Activated CD8-positive, alpha-beta T cell treated with anti-CD3 and anti-CD28 coated beads for 36 hours (primary cell): ENCODE data around the gene C19orf44. TPM values are rescaled to one million over a fixed set of nuclear protein-coding genes. Genes with fewer than 3 reads are reported as not detected.
"Not testable (repeated sequence)": the region's sequence is repeated elsewhere in the genome, so short reads cannot be mapped to it uniquely, and the experiment has no call there.

Experiments used
- ATAC-seq: fragments of 200-7000 bp; cut with Tn5 transposase; one replicate; pipeline ENCODE4 v1.10.0; 2021; ENCODE audit warnings: mild to moderate bottlenecking, moderate library complexity
- CTCF ChIA-PET: fragments of 350-600 bp; sonication (Branson Sonifier 250); formaldehyde crosslinking; loops from one replicate; lab custom pipeline; 2021; ENCODE audit warnings: antibody characterized with exemption; lab: Charles Lee
- POLR2A ChIA-PET: fragments of 350-600 bp; sonication (Branson Sonifier 250); formaldehyde crosslinking; loops from one replicate; lab custom pipeline; 2021; ENCODE audit warnings: antibody characterized with exemption; lab: Charles Lee
- DNase-seq: peaks from one replicate; pipeline ENCODE4 v3.0.0-alpha.2; 2020
- H3K27ac Mint-ChIP-seq: one replicate; pipeline ENCODE4 v1.8.0; 2021; ENCODE audit warnings: mild to moderate bottlenecking, mixed read lengths
- H3K27me3 Mint-ChIP-seq: one replicate; pipeline ENCODE4 v1.8.0; 2021; ENCODE audit warnings: mixed read lengths
- H3K36me3 Mint-ChIP-seq: one replicate; pipeline ENCODE4 v1.8.0; 2021; ENCODE audit warnings: low read depth, mixed read lengths
- H3K4me1 Mint-ChIP-seq: one replicate; pipeline ENCODE4 v1.8.0; 2021; ENCODE audit warnings: low read depth, mixed read lengths
- H3K4me3 Mint-ChIP-seq: one replicate; pipeline ENCODE4 v1.8.0; 2021; ENCODE audit warnings: mild to moderate bottlenecking, moderate library complexity, mixed read lengths
- H3K9me3 Mint-ChIP-seq: one replicate; pipeline ENCODE4 v1.8.0; 2021; ENCODE audit warnings: mixed read lengths
- intact Hi-C: fragments of 100-400 bp; cut with micrococcal nuclease; formaldehyde crosslinking; loops from one replicate; pipeline ENCODE4 v1.10.0; 2022
- total RNA-seq, 2 experiments: library from RNA; stranded (reverse); gene quantifications; one replicate each; pipeline ENCODE4 v1.2.3, GENCODE V29; 2021
- TF ChIP-seq, protein P1 (sequence below): fragments of 200-600 bp; IDR thresholded peaks from one replicate; pipeline ENCODE4 v1.8.0; 2022; ENCODE audit warnings: antibody characterized with exemption, mild to moderate bottlenecking

The C19orf44 gene
- total RNA-seq, 2 experiments from 2014 or later: 1.9 to 2.3 TPM

GRCh38 chr19:16496613-16496983 is 404 bp downstream of the C19orf44 start:
- H3K27ac Mint-ChIP-seq: peak overlapping the region; percentile 69
- H3K9me3 Mint-ChIP-seq: no peaks in the 10 kb centered on the region
- ATAC-seq (no peak), DNase-seq (no peak)
- TF ChIP-seq, protein P1, sequence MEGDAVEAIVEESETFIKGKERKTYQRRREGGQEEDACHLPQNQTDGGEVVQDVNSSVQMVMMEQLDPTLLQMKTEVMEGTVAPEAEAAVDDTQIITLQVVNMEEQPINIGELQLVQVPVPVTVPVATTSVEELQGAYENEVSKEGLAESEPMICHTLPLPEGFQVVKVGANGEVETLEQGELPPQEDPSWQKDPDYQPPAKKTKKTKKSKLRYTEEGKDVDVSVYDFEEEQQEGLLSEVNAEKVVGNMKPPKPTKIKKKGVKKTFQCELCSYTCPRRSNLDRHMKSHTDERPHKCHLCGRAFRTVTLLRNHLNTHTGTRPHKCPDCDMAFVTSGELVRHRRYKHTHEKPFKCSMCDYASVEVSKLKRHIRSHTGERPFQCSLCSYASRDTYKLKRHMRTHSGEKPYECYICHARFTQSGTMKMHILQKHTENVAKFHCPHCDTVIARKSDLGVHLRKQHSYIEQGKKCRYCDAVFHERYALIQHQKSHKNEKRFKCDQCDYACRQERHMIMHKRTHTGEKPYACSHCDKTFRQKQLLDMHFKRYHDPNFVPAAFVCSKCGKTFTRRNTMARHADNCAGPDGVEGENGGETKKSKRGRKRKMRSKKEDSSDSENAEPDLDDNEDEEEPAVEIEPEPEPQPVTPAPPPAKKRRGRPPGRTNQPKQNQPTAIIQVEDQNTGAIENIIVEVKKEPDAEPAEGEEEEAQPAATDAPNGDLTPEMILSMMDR: no peak
- ChIA-PET POLR2A (interaction anchor here (1.2 to 1.8 kb wide), 3 partner anchors 20 to 660 kb away, joined by 3 to 5 read pairs (median 3); no protein-coding TSS in a partner anchor), CTCF (interaction anchor here (1.1 to 2.0 kb wide), 2 partner anchors 46 to 55 kb away, joined by 4 to 9 read pairs; no protein-coding TSS in a partner anchor)
- peaks cover 7% of the 10 kb centered on the region for H3K36me3 Mint-ChIP-seq
- intact Hi-C loops: no loop called here
- H3K4me3 Mint-ChIP-seq: peak overlapping the region; percentile 84
- peaks cover 12% of the 10 kb centered on the region for H3K4me1 Mint-ChIP-seq
- no peaks in the 10 kb centered on the region for H3K27me3 Mint-ChIP-seq

DNA sequence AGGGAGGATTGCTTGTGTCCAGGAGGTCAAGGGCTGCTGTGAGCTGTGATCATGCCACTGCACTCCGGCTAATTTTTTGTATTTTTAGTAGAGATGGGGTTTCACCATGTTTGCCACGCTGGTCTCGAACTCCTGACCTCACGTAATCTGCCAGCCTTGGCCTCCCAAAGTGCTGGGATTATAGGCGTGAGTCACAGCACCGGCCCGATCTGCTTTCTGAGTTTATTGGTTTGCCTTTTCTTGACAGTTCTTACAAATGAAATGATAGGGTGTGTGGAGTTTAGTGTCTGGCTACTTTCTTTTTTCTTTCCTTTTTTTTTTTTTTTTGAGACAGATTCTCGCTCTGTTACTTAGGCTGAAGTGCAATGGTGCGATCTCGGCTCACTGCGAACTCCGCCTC is 848 bp downstream of the C19orf44 start:
- DNase-seq (no peak), ATAC-seq (no peak)
- Mint-ChIP-seq H3K4me3 (peak overlapping the region; percentile 84), H3K27ac (no peak overlapping the region), H3K27me3 (no peaks in the 10 kb centered on the region), H3K9me3 (no peaks in the 10 kb centered on the region), H3K4me1 (peaks cover 12% of the 10 kb centered on the region), H3K36me3 (peaks cover 7% of the 10 kb centered on the region)
- CTCF ChIA-PET: interaction anchor here (1.1 to 2.0 kb wide), 2 partner anchors 46 to 55 kb away, joined by 4 to 9 read pairs; no protein-coding TSS in a partner anchor
- POLR2A ChIA-PET: interaction anchor here (1.4 to 1.8 kb wide), 2 partner anchors 19 to 91 kb away, joined by 3 to 5 read pairs; no protein-coding TSS in a partner anchor
- intact Hi-C loops: no loop called here
- TF ChIP-seq, protein P1: no peak

GRCh38 chr19:16497837-16498236 is 1.6 kb downstream of the C19orf44 start:
- H3K27me3 Mint-ChIP-seq: no peaks in the 10 kb centered on the region
- peak overlapping the region; percentile 84 for H3K4me3 Mint-ChIP-seq
- CTCF ChIA-PET: interaction anchor here (1.0 kb wide), 1 partner anchor 57 kb away, joined by 3 read pairs; no protein-coding TSS in a partner anchor
- no peak for DNase-seq
- no peak for ATAC-seq
- TF ChIP-seq, protein P1: no peak
- peaks cover 7% of the 10 kb centered on the region for H3K36me3 Mint-ChIP-seq
- H3K27ac Mint-ChIP-seq: no peak overlapping the region
- intact Hi-C loops: no loop called here
- no peaks in the 10 kb centered on the region for H3K9me3 Mint-ChIP-seq
- H3K4me1 Mint-ChIP-seq: peaks cover 12% of the 10 kb centered on the region
- POLR2A ChIA-PET: interaction anchor here (0.6 to 0.8 kb wide), 2 partner anchors 115 to 261 kb away, joined by 3 read pairs; no protein-coding TSS in a partner anchor

DNA sequence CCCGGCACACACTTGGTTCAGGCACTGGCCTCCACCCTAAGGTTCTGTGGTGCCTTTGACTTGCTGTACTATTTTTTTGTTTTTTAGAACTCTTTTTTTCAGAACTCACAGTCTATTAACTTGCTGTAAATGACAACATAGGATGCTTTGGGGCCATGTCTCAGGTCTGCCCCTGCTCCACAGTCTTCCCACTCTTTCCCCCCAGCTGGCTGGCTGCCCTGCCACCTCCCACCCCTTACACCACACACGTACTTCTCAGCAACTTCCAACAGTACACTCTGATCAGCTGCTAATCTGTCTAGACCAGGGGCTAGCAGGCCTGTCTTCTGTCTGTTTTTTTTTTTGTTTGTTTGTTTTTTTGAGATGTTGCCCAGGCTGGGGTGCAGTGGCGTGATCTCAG is 8.1 kb downstream of the C19orf44 start:
- peaks cover 11% of the 10 kb centered on the region for H3K36me3 Mint-ChIP-seq
- DNase-seq (no peak), ATAC-seq (no peak)
- H3K9me3 Mint-ChIP-seq: no peaks in the 10 kb centered on the region
- H3K27ac Mint-ChIP-seq: no peak overlapping the region
- ChIA-PET POLR2A (no interaction called here), CTCF (no interaction called here)
- no peaks in the 10 kb centered on the region for H3K4me1 Mint-ChIP-seq
- intact Hi-C loops: no loop called here
- H3K4me3 Mint-ChIP-seq: no peak overlapping the region
- TF ChIP-seq, protein P1: no peak
- H3K27me3 Mint-ChIP-seq: no peaks in the 10 kb centered on the region

- H3K4me1 Mint-ChIP-seq, ATAC-seq, H3K27me3 Mint-ChIP-seq, POLR2A ChIA-PET, H3K4me3 Mint-ChIP-seq, DNase-seq, intact Hi-C loops, H3K36me3 Mint-ChIP-seq, H3K27ac Mint-ChIP-seq, H3K9me3 Mint-ChIP-seq: not testable (repeated sequence)
- CTCF ChIA-PET: interaction anchor here (0.6 kb wide), 1 partner anchor 560 kb away, joined by 3 read pairs; no protein-coding TSS in a partner anchor
Observed at GRCh38 chr19:16506161-16506560, 10.0 kb downstream of the C19orf44 start.
